ENCODE data around the gene C1orf21. TPM values are rescaled to one million over a fixed set of nuclear protein-coding genes. Genes with fewer than 3 reads are reported as not detected.
"Not testable (repeated sequence)": the region's sequence is repeated elsewhere in the genome, so short reads cannot be mapped to it uniquely, and the experiment has no call there.

Gene C1orf21
- total RNA-seq, 1 experiment from 2014 or later, result 0.15 TPM

DNA sequence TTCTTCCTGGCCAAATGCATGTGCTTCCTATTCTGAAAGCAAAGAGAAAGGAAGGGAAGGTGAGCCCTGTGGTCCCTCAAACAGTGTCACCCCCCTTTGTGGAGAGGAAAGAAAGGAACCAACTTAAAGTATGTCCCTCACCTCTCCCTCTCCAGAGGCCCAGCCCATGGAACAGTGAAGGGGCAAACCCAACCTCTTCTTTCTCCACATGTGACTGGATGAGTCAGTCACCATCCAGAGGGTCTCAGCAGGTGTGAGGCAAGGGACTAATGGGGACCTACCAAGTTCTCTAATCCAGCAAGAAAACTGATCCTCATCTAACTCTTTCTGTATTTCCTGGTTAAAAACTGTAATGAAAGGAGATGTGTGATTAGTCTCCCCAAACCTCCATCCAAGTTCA is 222.2 kb downstream of the C1orf21 start:
- in situ Hi-C loops (cut with HindIII; ENCODE audit: low pct_unique_long_range_greater_than_20kb, low sequenced_read_pairs), result no loop called here
- ATAC-seq (no peak), DNase-seq (ENCODE audit: low read depth, low spot score) (no peak)
- ChIA-PET POLR2A (no interaction called here), CTCF (no interaction called here)
- intact Hi-C loops (cut with micrococcal nuclease; ENCODE audit: unreplicated experiment), result no loop called here
- no TSS peak for BruUV-seq (replicated peaks)
- Histone ChIP-seq H3K27ac (ENCODE audit: low read length) (no peak overlapping the region), H3K4me1 (ENCODE audit: control insufficient read depth, insufficient read depth, low read length) (no peaks in the 10 kb centered on the region), H3K27me3 (ENCODE audit: control insufficient read depth, insufficient read depth, low read length) (no peaks in the 10 kb centered on the region), H3K36me3 (ENCODE audit: control insufficient read depth, insufficient read depth, low read length) (no peaks in the 10 kb centered on the region), H3K9me3 (ENCODE audit: control insufficient read depth, insufficient read depth, low read depth, low read length) (no peaks in the 10 kb centered on the region), H3K4me3 (ENCODE audit: low read depth in 2 of 2, low read length in 2 of 2) (no peak overlapping the region)
- TF ChIP-seq SIN3A (IDR thresholded peaks at IDR 0.05; ENCODE audit: borderline replicate concordance, insufficient read depth, low read depth, low read length) (no peak), POLR2AphosphoS5 (IDR thresholded peaks at IDR 0.05; ENCODE audit: low read depth, low read length) (no peak), TCF7L2 (IDR thresholded peaks at IDR 0.05; ENCODE audit: low read depth, low read length) (no peak)
- TF ChIP-seq, protein P1, sequence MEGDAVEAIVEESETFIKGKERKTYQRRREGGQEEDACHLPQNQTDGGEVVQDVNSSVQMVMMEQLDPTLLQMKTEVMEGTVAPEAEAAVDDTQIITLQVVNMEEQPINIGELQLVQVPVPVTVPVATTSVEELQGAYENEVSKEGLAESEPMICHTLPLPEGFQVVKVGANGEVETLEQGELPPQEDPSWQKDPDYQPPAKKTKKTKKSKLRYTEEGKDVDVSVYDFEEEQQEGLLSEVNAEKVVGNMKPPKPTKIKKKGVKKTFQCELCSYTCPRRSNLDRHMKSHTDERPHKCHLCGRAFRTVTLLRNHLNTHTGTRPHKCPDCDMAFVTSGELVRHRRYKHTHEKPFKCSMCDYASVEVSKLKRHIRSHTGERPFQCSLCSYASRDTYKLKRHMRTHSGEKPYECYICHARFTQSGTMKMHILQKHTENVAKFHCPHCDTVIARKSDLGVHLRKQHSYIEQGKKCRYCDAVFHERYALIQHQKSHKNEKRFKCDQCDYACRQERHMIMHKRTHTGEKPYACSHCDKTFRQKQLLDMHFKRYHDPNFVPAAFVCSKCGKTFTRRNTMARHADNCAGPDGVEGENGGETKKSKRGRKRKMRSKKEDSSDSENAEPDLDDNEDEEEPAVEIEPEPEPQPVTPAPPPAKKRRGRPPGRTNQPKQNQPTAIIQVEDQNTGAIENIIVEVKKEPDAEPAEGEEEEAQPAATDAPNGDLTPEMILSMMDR (IDR thresholded peaks at IDR 0.05), result no peak
- TF ChIP-seq, protein P2, sequence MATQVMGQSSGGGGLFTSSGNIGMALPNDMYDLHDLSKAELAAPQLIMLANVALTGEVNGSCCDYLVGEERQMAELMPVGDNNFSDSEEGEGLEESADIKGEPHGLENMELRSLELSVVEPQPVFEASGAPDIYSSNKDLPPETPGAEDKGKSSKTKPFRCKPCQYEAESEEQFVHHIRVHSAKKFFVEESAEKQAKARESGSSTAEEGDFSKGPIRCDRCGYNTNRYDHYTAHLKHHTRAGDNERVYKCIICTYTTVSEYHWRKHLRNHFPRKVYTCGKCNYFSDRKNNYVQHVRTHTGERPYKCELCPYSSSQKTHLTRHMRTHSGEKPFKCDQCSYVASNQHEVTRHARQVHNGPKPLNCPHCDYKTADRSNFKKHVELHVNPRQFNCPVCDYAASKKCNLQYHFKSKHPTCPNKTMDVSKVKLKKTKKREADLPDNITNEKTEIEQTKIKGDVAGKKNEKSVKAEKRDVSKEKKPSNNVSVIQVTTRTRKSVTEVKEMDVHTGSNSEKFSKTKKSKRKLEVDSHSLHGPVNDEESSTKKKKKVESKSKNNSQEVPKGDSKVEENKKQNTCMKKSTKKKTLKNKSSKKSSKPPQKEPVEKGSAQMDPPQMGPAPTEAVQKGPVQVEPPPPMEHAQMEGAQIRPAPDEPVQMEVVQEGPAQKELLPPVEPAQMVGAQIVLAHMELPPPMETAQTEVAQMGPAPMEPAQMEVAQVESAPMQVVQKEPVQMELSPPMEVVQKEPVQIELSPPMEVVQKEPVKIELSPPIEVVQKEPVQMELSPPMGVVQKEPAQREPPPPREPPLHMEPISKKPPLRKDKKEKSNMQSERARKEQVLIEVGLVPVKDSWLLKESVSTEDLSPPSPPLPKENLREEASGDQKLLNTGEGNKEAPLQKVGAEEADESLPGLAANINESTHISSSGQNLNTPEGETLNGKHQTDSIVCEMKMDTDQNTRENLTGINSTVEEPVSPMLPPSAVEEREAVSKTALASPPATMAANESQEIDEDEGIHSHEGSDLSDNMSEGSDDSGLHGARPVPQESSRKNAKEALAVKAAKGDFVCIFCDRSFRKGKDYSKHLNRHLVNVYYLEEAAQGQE (IDR thresholded peaks at IDR 0.05; ENCODE audit: insufficient read depth in 1 of 2, low read depth in 2 of 2, low read length in 1 of 2), result no peak

DNA sequence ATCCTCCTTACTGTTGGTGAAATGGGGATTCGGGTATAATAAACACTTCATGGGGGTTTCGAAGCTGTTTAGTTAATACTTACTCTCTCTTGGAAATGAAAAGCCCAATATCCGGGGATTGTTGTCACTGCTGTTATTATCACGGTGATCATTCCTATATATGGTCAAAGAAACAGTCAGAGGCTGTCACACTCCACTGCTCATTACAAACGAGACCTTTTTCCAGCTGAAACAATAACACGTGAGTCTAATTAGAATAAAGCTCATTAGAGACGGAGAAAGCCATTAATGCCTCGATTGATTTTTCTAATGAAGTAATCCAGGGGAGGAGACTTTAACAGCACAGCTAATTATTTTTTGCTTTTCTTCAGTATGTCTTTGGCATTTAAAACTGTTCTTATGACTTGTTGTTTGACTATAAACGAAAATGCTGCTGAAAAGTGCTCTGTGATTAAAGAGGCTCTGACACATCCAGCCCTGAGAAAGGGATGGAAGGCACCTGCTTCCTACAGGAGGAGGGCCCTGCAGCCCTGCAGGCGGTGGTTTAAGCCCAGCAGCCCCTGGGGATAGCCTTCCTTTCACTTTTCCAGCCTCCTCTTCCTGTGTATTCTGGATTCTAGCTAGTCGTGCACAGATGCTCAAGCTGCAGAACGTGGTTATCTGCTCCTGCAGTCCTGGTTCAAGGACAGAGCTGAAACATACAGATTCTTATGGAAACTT is 224.2 kb downstream of the C1orf21 start:
- Histone ChIP-seq H3K4me3 (ENCODE audit: low read depth in 2 of 2, low read length in 2 of 2) (no peak overlapping the region), H3K4me1 (ENCODE audit: control insufficient read depth, insufficient read depth, low read length) (no peaks in the 10 kb centered on the region), H3K27ac (ENCODE audit: low read length) (no peak overlapping the region), H3K27me3 (ENCODE audit: control insufficient read depth, insufficient read depth, low read length) (no peaks in the 10 kb centered on the region), H3K9me3 (ENCODE audit: control insufficient read depth, insufficient read depth, low read depth, low read length) (no peaks in the 10 kb centered on the region), H3K36me3 (ENCODE audit: control insufficient read depth, insufficient read depth, low read length) (no peaks in the 10 kb centered on the region)
- no peak for ATAC-seq
- DNase-seq (ENCODE audit: low read depth, low spot score), result no peak
- in situ Hi-C loops (cut with HindIII; ENCODE audit: low pct_unique_long_range_greater_than_20kb, low sequenced_read_pairs), result no loop called here
- TF ChIP-seq SIN3A (IDR thresholded peaks at IDR 0.05; ENCODE audit: borderline replicate concordance, insufficient read depth, low read depth, low read length), result no peak
- TF ChIP-seq TCF7L2 (IDR thresholded peaks at IDR 0.05; ENCODE audit: low read depth, low read length), result no peak
- TF ChIP-seq POLR2AphosphoS5 (IDR thresholded peaks at IDR 0.05; ENCODE audit: low read depth, low read length), result no peak
- TF ChIP-seq, protein P2 (IDR thresholded peaks at IDR 0.05; ENCODE audit: insufficient read depth in 1 of 2, low read depth in 2 of 2, low read length in 1 of 2), result no peak
- TF ChIP-seq, protein P1 (IDR thresholded peaks at IDR 0.05), result no peak
- ChIA-PET POLR2A (no interaction called here), CTCF (no interaction called here)
- intact Hi-C loops (cut with micrococcal nuclease; ENCODE audit: unreplicated experiment), result no loop called here
- no TSS peak for BruUV-seq (replicated peaks)

DNA sequence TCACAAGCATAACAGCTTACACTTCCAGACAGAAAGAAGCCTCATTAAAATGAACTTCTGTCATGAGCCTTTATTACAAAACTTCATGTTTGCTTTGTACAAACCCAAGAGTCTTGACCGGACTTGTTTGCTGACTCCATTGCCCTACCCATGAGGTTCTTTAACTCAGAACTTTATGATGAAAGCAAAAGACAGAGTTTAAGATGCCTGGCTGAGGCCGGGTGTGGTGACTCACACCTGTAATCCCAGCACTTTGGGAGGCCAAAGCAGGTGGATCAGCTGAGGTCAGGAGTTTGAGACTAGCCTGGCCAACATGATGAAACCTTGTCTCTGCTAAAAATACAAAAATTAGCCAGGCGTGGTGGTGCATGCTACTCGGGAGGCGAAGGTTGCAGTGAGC is 225.4 kb downstream of the C1orf21 start:
- H3K27me3 ChIP-seq (ENCODE audit: control insufficient read depth, insufficient read depth, low read length); ATAC-seq; BruUV-seq (replicated peaks); H3K9me3 ChIP-seq (ENCODE audit: control insufficient read depth, insufficient read depth, low read depth, low read length); in situ Hi-C loops (cut with HindIII; ENCODE audit: low pct_unique_long_range_greater_than_20kb, low sequenced_read_pairs); H3K27ac ChIP-seq (ENCODE audit: low read length); H3K4me3 ChIP-seq (ENCODE audit: low read depth in 2 of 2, low read length in 2 of 2); CTCF ChIA-PET; intact Hi-C loops (cut with micrococcal nuclease; ENCODE audit: unreplicated experiment); POLR2A ChIA-PET; H3K36me3 ChIP-seq (ENCODE audit: control insufficient read depth, insufficient read depth, low read length); DNase-seq (ENCODE audit: low read depth, low spot score); H3K4me1 ChIP-seq (ENCODE audit: control insufficient read depth, insufficient read depth, low read length): not testable (repeated sequence)

Measured in Panc1 (cell line).